ENCODE results near the gene COA1.

DNA sequence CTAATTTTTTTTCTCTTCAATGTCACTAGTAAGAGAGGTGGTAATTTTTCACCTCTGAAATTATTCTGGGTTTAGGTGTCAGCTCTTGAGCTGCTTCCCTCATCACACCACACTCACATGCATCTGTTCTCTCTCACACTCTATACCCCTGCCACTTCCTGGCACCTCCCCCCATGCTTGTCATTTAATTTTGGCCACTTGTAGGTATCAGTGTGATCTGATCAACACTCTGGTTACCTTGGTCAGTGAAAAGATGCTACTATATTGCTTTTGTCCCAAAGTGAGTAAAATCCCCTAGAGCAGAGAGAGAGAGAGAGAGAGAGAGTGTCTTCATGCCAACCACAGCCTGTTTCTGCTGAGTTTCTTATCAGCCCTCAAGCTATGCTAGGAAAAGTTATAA lies 103.9 kb downstream of the COA1 start:
- TF ChIP-seq POLR2A (IDR thresholded peaks at IDR 0.05) = no peak
- TF ChIP-seq, protein P1, sequence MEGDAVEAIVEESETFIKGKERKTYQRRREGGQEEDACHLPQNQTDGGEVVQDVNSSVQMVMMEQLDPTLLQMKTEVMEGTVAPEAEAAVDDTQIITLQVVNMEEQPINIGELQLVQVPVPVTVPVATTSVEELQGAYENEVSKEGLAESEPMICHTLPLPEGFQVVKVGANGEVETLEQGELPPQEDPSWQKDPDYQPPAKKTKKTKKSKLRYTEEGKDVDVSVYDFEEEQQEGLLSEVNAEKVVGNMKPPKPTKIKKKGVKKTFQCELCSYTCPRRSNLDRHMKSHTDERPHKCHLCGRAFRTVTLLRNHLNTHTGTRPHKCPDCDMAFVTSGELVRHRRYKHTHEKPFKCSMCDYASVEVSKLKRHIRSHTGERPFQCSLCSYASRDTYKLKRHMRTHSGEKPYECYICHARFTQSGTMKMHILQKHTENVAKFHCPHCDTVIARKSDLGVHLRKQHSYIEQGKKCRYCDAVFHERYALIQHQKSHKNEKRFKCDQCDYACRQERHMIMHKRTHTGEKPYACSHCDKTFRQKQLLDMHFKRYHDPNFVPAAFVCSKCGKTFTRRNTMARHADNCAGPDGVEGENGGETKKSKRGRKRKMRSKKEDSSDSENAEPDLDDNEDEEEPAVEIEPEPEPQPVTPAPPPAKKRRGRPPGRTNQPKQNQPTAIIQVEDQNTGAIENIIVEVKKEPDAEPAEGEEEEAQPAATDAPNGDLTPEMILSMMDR (IDR thresholded peaks at IDR 0.05) = no peak
